NCI-H2196 treated with DMSO at 0.1 percent for 48 hours (cell line): Measurements from ENCODE around the gene TMEM164.

Experiments used
- DNase-seq: peaks from one replicate; lab custom pipeline; 2025; ENCODE audit not compliant: unreplicated experiment; lab: John Stamatoyannopoulos, UW

TMEM164 gene

GRCh38 chrX:110192516-110192915 is 189.6 kb downstream of the TMEM164 start:
- DNase-seq, result no peak

GRCh38 chrX:110194977-110195376 is 192.1 kb downstream of the TMEM164 start:
- DNase-seq, result no peak

- DNase-seq, result no peak
Measured at GRCh38 chrX:110201799-110202198, 198.9 kb downstream of the TMEM164 start.

- no peak for DNase-seq
Measured at GRCh38 chrX:110204986-110205385, 202.1 kb downstream of the TMEM164 start.

- DNase-seq, result no peak
Measured at GRCh38 chrX:110208092-110208491, 205.2 kb downstream of the TMEM164 start.

- DNase-seq, result no peak
Measured at GRCh38 chrX:110210417-110211139, 207.7 kb downstream of the TMEM164 start.

GRCh38 chrX:110211340-110211739 is 208.4 kb downstream of the TMEM164 start:
- no peak for DNase-seq

- DNase-seq, result no peak
Measured at GRCh38 chrX:110212299-110212698, 209.4 kb downstream of the TMEM164 start.

GRCh38 chrX:110213183-110213582 is 210.3 kb downstream of the TMEM164 start:
- DNase-seq, result no peak

GRCh38 chrX:110214684-110215083 is 211.8 kb downstream of the TMEM164 start:
- DNase-seq, result no peak

- no peak for DNase-seq
Measured at GRCh38 chrX:110215411-110215810, 212.5 kb downstream of the TMEM164 start.

GRCh38 chrX:110216027-110216426 is 213.1 kb downstream of the TMEM164 start:
- no peak for DNase-seq

GRCh38 chrX:110218591-110218990 is 215.7 kb downstream of the TMEM164 start:
- no peak for DNase-seq

GRCh38 chrX:110219920-110220319 is 217.0 kb downstream of the TMEM164 start:
- DNase-seq, result no peak

GRCh38 chrX:110222497-110223257 is 219.8 kb downstream of the TMEM164 start:
- no peak for DNase-seq

- no peak for DNase-seq
Measured at GRCh38 chrX:110224926-110225617, 222.2 kb downstream of the TMEM164 start.

- no peak for DNase-seq
Measured at GRCh38 chrX:110226931-110227330, 224.0 kb downstream of the TMEM164 start.
